ENCODE data around the gene ENTHD1. TPM values are rescaled to one million over a fixed set of nuclear protein-coding genes. Genes with fewer than 3 reads are reported as not detected.
"Not testable (repeated sequence)": the region's sequence is repeated elsewhere in the genome, so short reads cannot be mapped to it uniquely, and the experiment has no call there.

ENTHD1 gene
- total RNA-seq, 4 donors from 2014 or later, result 0.14 TPM; not detected in 3

- TF ChIP-seq POLR2A (IDR thresholded peaks at IDR 0.05), result no peak
- TF ChIP-seq CTCF (IDR thresholded peaks at IDR 0.05), result no peak
Measured at GRCh38 chr22:39896313-39896996, 2.9 kb upstream of the ENTHD1 start.

GRCh38 chr22:39895682-39896081 is 2.1 kb upstream of the ENTHD1 start:
- no peak overlapping the region for H3K4me3 ChIP-seq
- H3K27me3 ChIP-seq, result no peaks in the 10 kb centered on the region
- TF ChIP-seq CTCF (IDR thresholded peaks at IDR 0.05) (no peak), POLR2A (IDR thresholded peaks at IDR 0.05) (no peak)
- H3K4me1 ChIP-seq, result no peaks in the 10 kb centered on the region
- no peaks in the 10 kb centered on the region for H3K36me3 ChIP-seq
- no peak for DNase-seq
- intact Hi-C loops (cut with DNase I; ENCODE audit: low total_unique reads), result no loop called here
- H3K27ac ChIP-seq, result no peak overlapping the region
- H3K9me3 ChIP-seq, result no peaks in the 10 kb centered on the region

More at GRCh38 chr22:39896313-39896996, 2.9 kb upstream of the ENTHD1 start:
- Histone ChIP-seq H3K27me3 (no peaks in the 10 kb centered on the region), H3K36me3 (no peaks in the 10 kb centered on the region), H3K4me3 (no peak overlapping the region), H3K9me3 (no peaks in the 10 kb centered on the region), H3K4me1 (no peaks in the 10 kb centered on the region), H3K27ac (no peak overlapping the region)
- DNase-seq, result no peak
- intact Hi-C loops (cut with DNase I; ENCODE audit: low total_unique reads), result no loop called here

DNA sequence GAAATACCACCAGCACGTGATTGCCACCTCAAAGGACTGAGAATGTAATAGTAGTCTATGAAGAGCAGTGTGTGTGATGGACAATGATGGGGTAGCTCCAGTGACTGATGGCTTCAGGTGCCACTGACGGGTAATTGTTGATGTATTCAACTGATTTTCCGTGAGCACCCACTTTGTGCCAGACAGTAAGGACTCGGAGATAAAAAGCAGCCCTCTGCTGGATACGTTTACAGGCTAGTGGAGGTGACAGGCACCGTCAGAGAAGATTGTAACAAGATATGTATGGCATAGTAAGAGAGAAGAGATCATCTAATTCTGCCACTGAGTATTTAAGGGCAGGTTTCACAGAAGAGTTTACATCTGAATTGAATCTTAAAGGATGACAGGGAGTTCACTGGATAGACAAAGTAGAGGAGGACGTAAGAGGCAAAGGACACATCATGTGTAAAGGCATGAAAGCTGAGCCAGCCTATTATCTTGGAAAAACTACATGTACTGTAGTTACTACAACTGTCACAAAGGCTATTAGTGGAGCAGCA is 1.1 kb upstream of the ENTHD1 start:
- no peak overlapping the region for H3K27ac ChIP-seq
- intact Hi-C loops (cut with DNase I; ENCODE audit: low total_unique reads), result no loop called here

GRCh38 chr22:39889924-39890323 is 3.6 kb downstream of the ENTHD1 start:
- H3K9me3 ChIP-seq; H3K4me3 ChIP-seq; H3K27ac ChIP-seq; H3K36me3 ChIP-seq; intact Hi-C loops (cut with DNase I; ENCODE audit: low total_unique reads); H3K4me1 ChIP-seq; DNase-seq; H3K27me3 ChIP-seq: not testable (repeated sequence)

More for the DNA sequence above, 1.1 kb upstream of the ENTHD1 start:
- Histone ChIP-seq H3K27me3 (no peaks in the 10 kb centered on the region), H3K4me1 (no peaks in the 10 kb centered on the region), H3K4me3 (no peak overlapping the region), H3K9me3 (no peaks in the 10 kb centered on the region), H3K36me3 (no peaks in the 10 kb centered on the region)
- TF ChIP-seq CTCF (IDR thresholded peaks at IDR 0.05), result no peak
- no peak for TF ChIP-seq POLR2A (IDR thresholded peaks at IDR 0.05)
- no peak for DNase-seq

GRCh38 chr22:39883057-39883456 is 10.5 kb downstream of the ENTHD1 start:
- no peak for DNase-seq
- TF ChIP-seq POLR2A (IDR thresholded peaks at IDR 0.05) (no peak), CTCF (IDR thresholded peaks at IDR 0.05) (no peak)
- Histone ChIP-seq H3K9me3 (no peaks in the 10 kb centered on the region), H3K4me1 (no peaks in the 10 kb centered on the region), H3K36me3 (no peaks in the 10 kb centered on the region), H3K4me3 (no peak overlapping the region), H3K27ac (no peak overlapping the region), H3K27me3 (peaks cover 0 to 6% of the 10 kb centered on the region in 2 donors)
- intact Hi-C loops (cut with DNase I; ENCODE audit: low total_unique reads), result no loop called here

All from uterus (tissue), 4 donors.